ENCODE measurements around the gene TIPARP. TPM values are rescaled to one million over a fixed set of nuclear protein-coding genes. Genes with fewer than 3 reads are reported as not detected.
A peak's percentile ranks its signal among the peaks of the same experiment; 100 is the strongest.

The TIPARP gene
- total RNA-seq, 1 donor: 28.2 TPM

GRCh38 chr3:156689608-156690007, 15.2 kb downstream of the TIPARP start:
- H3K4me1 ChIP-seq (ENCODE audit: insufficient read depth, low read length): peaks cover 96% of the 10 kb centered on the region
- no peaks in the 10 kb centered on the region for H3K9me3 ChIP-seq (ENCODE audit: low read depth, low read length)
- TF ChIP-seq, protein P1, sequence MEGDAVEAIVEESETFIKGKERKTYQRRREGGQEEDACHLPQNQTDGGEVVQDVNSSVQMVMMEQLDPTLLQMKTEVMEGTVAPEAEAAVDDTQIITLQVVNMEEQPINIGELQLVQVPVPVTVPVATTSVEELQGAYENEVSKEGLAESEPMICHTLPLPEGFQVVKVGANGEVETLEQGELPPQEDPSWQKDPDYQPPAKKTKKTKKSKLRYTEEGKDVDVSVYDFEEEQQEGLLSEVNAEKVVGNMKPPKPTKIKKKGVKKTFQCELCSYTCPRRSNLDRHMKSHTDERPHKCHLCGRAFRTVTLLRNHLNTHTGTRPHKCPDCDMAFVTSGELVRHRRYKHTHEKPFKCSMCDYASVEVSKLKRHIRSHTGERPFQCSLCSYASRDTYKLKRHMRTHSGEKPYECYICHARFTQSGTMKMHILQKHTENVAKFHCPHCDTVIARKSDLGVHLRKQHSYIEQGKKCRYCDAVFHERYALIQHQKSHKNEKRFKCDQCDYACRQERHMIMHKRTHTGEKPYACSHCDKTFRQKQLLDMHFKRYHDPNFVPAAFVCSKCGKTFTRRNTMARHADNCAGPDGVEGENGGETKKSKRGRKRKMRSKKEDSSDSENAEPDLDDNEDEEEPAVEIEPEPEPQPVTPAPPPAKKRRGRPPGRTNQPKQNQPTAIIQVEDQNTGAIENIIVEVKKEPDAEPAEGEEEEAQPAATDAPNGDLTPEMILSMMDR (IDR thresholded peaks at IDR 0.05; ENCODE audit: extremely low read depth, low read depth, low read length): no peak
- H4K20me1 ChIP-seq (ENCODE audit: insufficient read depth, low read length): peaks cover 36% of the 10 kb centered on the region
- no peak overlapping the region for H2AFZ ChIP-seq (ENCODE audit: low read length)
- peak overlapping the region; percentile 0 for H3K4me2 ChIP-seq (ENCODE audit: insufficient read depth, low read length)
- H3K27ac ChIP-seq (ENCODE audit: low read depth, low read length): peak overlapping the region; percentile 84
- H3K27me3 ChIP-seq (ENCODE audit: insufficient read depth, low read length): no peaks in the 10 kb centered on the region
- no peak overlapping the region for H3K4me3 ChIP-seq (ENCODE audit: insufficient read depth, low read length)
- DNase-seq (ENCODE audit: insufficient read length, low spot score, missing footprints): no peak
- H3K79me2 ChIP-seq (ENCODE audit: insufficient read depth, low read length): peaks cover 91% of the 10 kb centered on the region
- peaks cover 25% of the 10 kb centered on the region for H3K36me3 ChIP-seq (ENCODE audit: insufficient read depth, low read length)

GRCh38 chr3:156691920-156692319, 17.5 kb downstream of the TIPARP start:
- peaks cover 88% of the 10 kb centered on the region for H3K79me2 ChIP-seq (ENCODE audit: insufficient read depth, low read length)
- no peak for DNase-seq (ENCODE audit: insufficient read length, low spot score, missing footprints)
- H3K4me2 ChIP-seq (ENCODE audit: insufficient read depth, low read length): peak overlapping the region; percentile 69
- H4K20me1 ChIP-seq (ENCODE audit: insufficient read depth, low read length): peaks cover 19% of the 10 kb centered on the region
- TF ChIP-seq, protein P1 (IDR thresholded peaks at IDR 0.05; ENCODE audit: extremely low read depth, low read depth, low read length): no peak
- H3K4me1 ChIP-seq (ENCODE audit: insufficient read depth, low read length): peaks cover 82% of the 10 kb centered on the region
- H2AFZ ChIP-seq (ENCODE audit: low read length): no peak overlapping the region
- H3K36me3 ChIP-seq (ENCODE audit: insufficient read depth, low read length): peaks cover 48% of the 10 kb centered on the region
- H3K4me3 ChIP-seq (ENCODE audit: insufficient read depth, low read length): no peak overlapping the region
- no peaks in the 10 kb centered on the region for H3K27me3 ChIP-seq (ENCODE audit: insufficient read depth, low read length)
- peak overlapping the region; percentile 84 for H3K27ac ChIP-seq (ENCODE audit: low read depth, low read length)
- no peaks in the 10 kb centered on the region for H3K9me3 ChIP-seq (ENCODE audit: low read depth, low read length)

DNA sequence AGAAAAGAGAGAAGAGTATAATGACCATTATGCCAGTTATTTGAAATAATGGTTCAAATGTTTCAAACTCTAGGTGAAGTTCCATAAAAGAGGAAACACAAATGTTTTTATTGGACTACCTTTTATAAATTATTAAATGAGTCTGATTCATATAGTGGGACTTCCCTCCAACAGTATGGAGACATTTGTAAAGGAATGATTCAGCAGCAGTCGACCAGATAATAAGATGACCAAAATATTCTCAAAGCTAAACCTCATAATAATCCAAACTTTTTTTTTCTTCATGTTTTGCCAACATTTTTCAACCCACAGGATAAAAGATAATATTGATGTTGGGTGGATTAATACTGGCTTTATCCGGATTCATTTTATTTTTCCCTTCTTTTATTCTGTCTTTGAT, 18.8 kb downstream of the TIPARP start:
- TF ChIP-seq, protein P1 (IDR thresholded peaks at IDR 0.05; ENCODE audit: extremely low read depth, low read depth, low read length): no peak
- Histone ChIP-seq H3K4me3 (ENCODE audit: insufficient read depth, low read length) (no peak overlapping the region), H3K27me3 (ENCODE audit: insufficient read depth, low read length) (no peaks in the 10 kb centered on the region), H3K36me3 (ENCODE audit: insufficient read depth, low read length) (peaks cover 59% of the 10 kb centered on the region), H2AFZ (ENCODE audit: low read length) (no peak overlapping the region), H3K4me2 (ENCODE audit: insufficient read depth, low read length) (peak overlapping the region; percentile 69), H4K20me1 (ENCODE audit: insufficient read depth, low read length) (peaks cover 11% of the 10 kb centered on the region), H3K9me3 (ENCODE audit: low read depth, low read length) (no peaks in the 10 kb centered on the region), H3K27ac (ENCODE audit: low read depth, low read length) (peak overlapping the region; percentile 84), H3K4me1 (ENCODE audit: insufficient read depth, low read length) (peaks cover 70% of the 10 kb centered on the region), H3K79me2 (ENCODE audit: insufficient read depth, low read length) (peaks cover 87% of the 10 kb centered on the region)
- no peak for DNase-seq (ENCODE audit: insufficient read length, low spot score, missing footprints)

DNA sequence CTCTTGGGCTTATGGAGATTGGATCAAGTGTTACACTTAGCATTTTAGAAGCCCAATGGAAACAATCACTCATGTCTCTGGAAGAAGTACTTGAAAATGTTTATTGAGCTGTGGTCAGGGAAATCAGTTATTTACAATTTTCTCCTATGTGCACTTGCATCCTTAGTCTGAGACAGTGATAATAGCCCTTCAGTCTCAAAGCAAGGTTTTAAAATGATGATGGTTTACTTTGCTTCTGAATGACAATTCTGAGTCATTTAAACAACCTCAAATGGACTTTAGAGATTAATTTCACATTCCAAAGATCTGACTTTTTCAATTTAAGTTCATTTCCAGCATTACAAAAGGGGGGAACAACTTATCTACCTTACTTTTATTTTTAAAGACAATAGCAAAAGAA, 20.1 kb downstream of the TIPARP start:
- Histone ChIP-seq H3K4me3 (ENCODE audit: insufficient read depth, low read length) (no peak overlapping the region), H3K27ac (ENCODE audit: low read depth, low read length) (peak overlapping the region; percentile 84), H3K9me3 (ENCODE audit: low read depth, low read length) (no peaks in the 10 kb centered on the region), H3K4me1 (ENCODE audit: insufficient read depth, low read length) (peaks cover 63% of the 10 kb centered on the region), H3K36me3 (ENCODE audit: insufficient read depth, low read length) (peaks cover 59% of the 10 kb centered on the region), H3K27me3 (ENCODE audit: insufficient read depth, low read length) (no peaks in the 10 kb centered on the region), H3K4me2 (ENCODE audit: insufficient read depth, low read length) (no peak overlapping the region), H2AFZ (ENCODE audit: low read length) (no peak overlapping the region), H3K79me2 (ENCODE audit: insufficient read depth, low read length) (peaks cover 87% of the 10 kb centered on the region), H4K20me1 (ENCODE audit: insufficient read depth, low read length) (peaks cover 2% of the 10 kb centered on the region)
- TF ChIP-seq, protein P1 (IDR thresholded peaks at IDR 0.05; ENCODE audit: extremely low read depth, low read depth, low read length): no peak
- no peak for DNase-seq (ENCODE audit: insufficient read length, low spot score, missing footprints)
